HG02970 (cell line): ENCODE data around the gene CACNA2D1.

Experiments
- ATAC-seq: cut with Tn5 transposase; IDR thresholded peaks from one replicate; pipeline ENCODE4 v1.9.1; 2021; ENCODE audit warnings: mild to moderate bottlenecking, moderate library complexity, moderate number of reproducible peaks; ENCODE audit not compliant: unreplicated experiment, low FRiP score

CACNA2D1 gene

GRCh38 chr7:81932936-81933335 lies 510.6 kb downstream of the CACNA2D1 start:
- no peak for ATAC-seq

GRCh38 chr7:81929386-81929785 lies 514.2 kb downstream of the CACNA2D1 start:
- ATAC-seq, result no peak

- no peak for ATAC-seq
These were observed 517.4 kb downstream of the CACNA2D1 start for GRCh38 chr7:81926154-81926553.

GRCh38 chr7:81925530-81925929 lies 518.0 kb downstream of the CACNA2D1 start:
- ATAC-seq, result no peak

- no peak for ATAC-seq
These were observed 519.1 kb downstream of the CACNA2D1 start for GRCh38 chr7:81924494-81924893.

GRCh38 chr7:81919494-81919893 lies 524.1 kb downstream of the CACNA2D1 start:
- ATAC-seq, result no peak

GRCh38 chr7:81908220-81908619 lies 535.4 kb downstream of the CACNA2D1 start:
- ATAC-seq, result no peak

GRCh38 chr7:81903115-81903514 lies 540.5 kb downstream of the CACNA2D1 start:
- no peak for ATAC-seq

GRCh38 chr7:81902536-81902935 lies 541.0 kb downstream of the CACNA2D1 start:
- ATAC-seq, result no peak
